Endothelial cell of umbilical vein (primary cell): ENCODE results near the gene RGS6.

ENCODE experiments used
- EZH2 ChIP-seq: IDR thresholded peaks from 2 replicates; pipeline ENCODE4 v1.6.1; 2012; ENCODE audit warnings: borderline replicate concordance, low read depth, mild to moderate bottlenecking, moderate library complexity, low read length, inconsistent platforms; ENCODE audit not compliant: severe bottlenecking
- POLR2A ChIP-seq: IDR thresholded peaks from 2 replicates; pipeline ENCODE4 v1.6.1; 2012; ENCODE audit warnings: low read depth, mild to moderate bottlenecking, control low read depth, low read length
- POLR2AphosphoS5 ChIP-seq: IDR thresholded peaks from 2 replicates; pipeline ENCODE4 v1.6.1; 2012; ENCODE audit warnings: low read depth, mild to moderate bottlenecking, control low read depth, low read length, moderate library complexity; ENCODE audit not compliant: insufficient read depth
- TF ChIP-seq, protein P1 (sequence below), 2 donors: IDR thresholded peaks; 1 replicate in 1 of 2; 2 replicates in 1 of 2; pipeline ENCODE4 v1.5.1; 2011; ENCODE audit warnings: low read length in 2 of 2, mild to moderate bottlenecking in 2 of 2, moderate library complexity in 2 of 2, control low read depth in 1 of 2, inconsistent platforms in 1 of 2, low read depth in 1 of 2; ENCODE audit not compliant: insufficient read depth in 1 of 2; ENCODE audit errors: extremely low read depth in 1 of 2

DNA sequence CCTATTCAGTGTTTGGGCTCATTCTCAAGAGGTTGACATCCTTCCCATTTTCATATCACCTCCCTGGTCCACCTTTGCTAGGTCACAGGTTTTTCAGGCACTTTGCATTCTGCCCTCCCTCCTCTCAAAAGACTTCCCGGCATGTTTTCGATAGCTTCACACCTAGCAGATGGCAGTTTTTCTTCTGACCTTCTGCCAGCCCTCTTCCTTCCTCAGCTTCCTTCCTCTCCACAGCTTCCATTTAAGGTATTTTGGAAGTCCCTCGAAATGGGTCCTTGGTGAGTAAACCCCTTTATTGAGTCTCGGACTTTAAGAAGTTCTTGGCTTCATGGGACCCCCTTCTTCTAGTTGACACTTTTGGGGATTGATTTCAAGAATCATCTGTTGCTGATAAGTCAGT lies 358.0 kb downstream of the RGS6 start:
- no peak for TF ChIP-seq EZH2
- TF ChIP-seq, protein P1, sequence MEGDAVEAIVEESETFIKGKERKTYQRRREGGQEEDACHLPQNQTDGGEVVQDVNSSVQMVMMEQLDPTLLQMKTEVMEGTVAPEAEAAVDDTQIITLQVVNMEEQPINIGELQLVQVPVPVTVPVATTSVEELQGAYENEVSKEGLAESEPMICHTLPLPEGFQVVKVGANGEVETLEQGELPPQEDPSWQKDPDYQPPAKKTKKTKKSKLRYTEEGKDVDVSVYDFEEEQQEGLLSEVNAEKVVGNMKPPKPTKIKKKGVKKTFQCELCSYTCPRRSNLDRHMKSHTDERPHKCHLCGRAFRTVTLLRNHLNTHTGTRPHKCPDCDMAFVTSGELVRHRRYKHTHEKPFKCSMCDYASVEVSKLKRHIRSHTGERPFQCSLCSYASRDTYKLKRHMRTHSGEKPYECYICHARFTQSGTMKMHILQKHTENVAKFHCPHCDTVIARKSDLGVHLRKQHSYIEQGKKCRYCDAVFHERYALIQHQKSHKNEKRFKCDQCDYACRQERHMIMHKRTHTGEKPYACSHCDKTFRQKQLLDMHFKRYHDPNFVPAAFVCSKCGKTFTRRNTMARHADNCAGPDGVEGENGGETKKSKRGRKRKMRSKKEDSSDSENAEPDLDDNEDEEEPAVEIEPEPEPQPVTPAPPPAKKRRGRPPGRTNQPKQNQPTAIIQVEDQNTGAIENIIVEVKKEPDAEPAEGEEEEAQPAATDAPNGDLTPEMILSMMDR (IDR thresholded peaks at IDR 0.05; ENCODE audit: extremely low read depth in 1 of 2, insufficient read depth in 1 of 2, low read depth in 1 of 2, low read length in 2 of 2): no peak
- no peak for TF ChIP-seq POLR2A
- no peak for TF ChIP-seq POLR2AphosphoS5
